Activated CD4-positive, alpha-beta T cell treated with anti-CD3 and anti-CD28 coated beads for 36 hours (primary cell): ENCODE results near the gene LRRN3. TPM values are rescaled to one million over a fixed set of nuclear protein-coding genes. Genes with fewer than 3 reads are reported as not detected.

Experiments
- ATAC-seq: fragments of 200-7000 bp; cut with Tn5 transposase; one replicate; pipeline ENCODE4 v1.10.0; 2021; ENCODE audit warnings: mild to moderate bottlenecking, moderate library complexity
- CTCF ChIA-PET: fragments of 350-600 bp; sonication (Branson Sonifier 250); formaldehyde crosslinking; loops from one replicate; lab custom pipeline; 2021; ENCODE audit warnings: antibody characterized with exemption; lab: Charles Lee
- POLR2A ChIA-PET: fragments of 350-600 bp; sonication (Branson Sonifier 250); formaldehyde crosslinking; loops from one replicate; lab custom pipeline; 2021; ENCODE audit warnings: antibody characterized with exemption, inconsistent platforms; lab: Charles Lee
- DNase-seq: peaks from one replicate; pipeline ENCODE4 v3.0.0-alpha.2; 2020
- H3K27ac Mint-ChIP-seq: one replicate; pipeline ENCODE4 v1.8.0; 2021; ENCODE audit warnings: mixed read lengths
- H3K27me3 Mint-ChIP-seq: one replicate; pipeline ENCODE4 v1.8.0; 2021; ENCODE audit warnings: mixed read lengths
- H3K36me3 Mint-ChIP-seq: one replicate; pipeline ENCODE4 v1.8.0; 2021; ENCODE audit warnings: low read depth, mixed read lengths
- H3K4me1 Mint-ChIP-seq: one replicate; pipeline ENCODE4 v1.8.0; 2021; ENCODE audit warnings: mixed read lengths
- H3K4me3 Mint-ChIP-seq: one replicate; pipeline ENCODE4 v1.8.0; 2021; ENCODE audit warnings: mild to moderate bottlenecking, moderate library complexity, mixed read lengths
- H3K9me3 Mint-ChIP-seq: one replicate; pipeline ENCODE4 v1.8.0; 2021; ENCODE audit warnings: low read depth, mixed read lengths
- intact Hi-C, 2 experiments: fragments of 100-400 bp; cut with DNase I in 1 of 2; cut with micrococcal nuclease in 1 of 2; formaldehyde crosslinking; loops; one replicate each; pipeline versions ENCODE4 v1.14.2 to v1.15.1; 2022 to 2024; cut with DNase I, micrococcal nuclease
- total RNA-seq, 2 experiments: library from RNA; stranded (reverse); gene quantifications; one replicate each; pipeline ENCODE4 v1.2.3, GENCODE V29; 2021

Gene LRRN3
- 1 to 10 TPM; 6.7 to 8.0 TPM for total RNA-seq

DNA sequence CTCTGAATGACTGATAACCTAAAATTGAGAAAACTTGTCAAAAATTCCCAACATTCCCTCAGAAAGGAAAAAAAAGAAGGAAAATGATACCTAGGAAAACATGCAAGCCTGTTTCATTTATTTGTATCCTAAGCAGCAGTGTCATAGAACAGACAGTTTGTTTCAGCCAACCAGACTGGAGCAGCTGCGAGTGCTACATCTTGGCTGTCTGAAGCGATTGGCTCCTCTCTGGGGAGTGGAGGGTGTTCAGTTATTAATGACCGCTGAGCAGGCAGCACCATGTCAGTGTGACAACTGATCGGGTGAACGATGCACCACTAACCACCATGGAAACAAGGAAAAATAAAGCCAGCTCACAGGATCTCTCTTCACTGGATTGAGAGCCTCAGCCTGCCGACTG is at the start of gene LRRN3:
LRRN3 (plus strand) TSS at position 282 of the 400 bp plus-strand sequence. CDS start 31,646 bp downstream, outside the sequence.
- ChIA-PET CTCF (interaction anchor here (0.7 to 2.5 kb wide), 5 partner anchors 8 to 557 kb away, joined by 3 to 10 read pairs (median 4); no protein-coding TSS in a partner anchor), POLR2A (interaction anchor here (1.1 kb wide), 1 partner anchor 79 kb away, joined by 6 read pairs; no protein-coding TSS in a partner anchor)
- peak within 1 kb of the TSS; percentile 82 for H3K4me3 Mint-ChIP-seq
- intact Hi-C loops, result loop anchor here (2.0 to 5.0 kb wide), 6 partner anchors 396 to 1361 kb away; partner anchors contain the start of genes IMMP2L (in 2 of the 2) and IFRD1 (in 1 of the 2)
- H3K4me1 Mint-ChIP-seq, result peaks cover 82% of the 10 kb centered on the region
- ATAC-seq (peak; percentile 64), DNase-seq (peak; percentile 65)
- no peaks in the 10 kb centered on the region for H3K9me3 Mint-ChIP-seq
- H3K27ac Mint-ChIP-seq, result peak within 1 kb of the TSS; percentile 80
- peaks cover 3% of the 10 kb centered on the region for H3K36me3 Mint-ChIP-seq
- no peaks in the 10 kb centered on the region for H3K27me3 Mint-ChIP-seq

DNA sequence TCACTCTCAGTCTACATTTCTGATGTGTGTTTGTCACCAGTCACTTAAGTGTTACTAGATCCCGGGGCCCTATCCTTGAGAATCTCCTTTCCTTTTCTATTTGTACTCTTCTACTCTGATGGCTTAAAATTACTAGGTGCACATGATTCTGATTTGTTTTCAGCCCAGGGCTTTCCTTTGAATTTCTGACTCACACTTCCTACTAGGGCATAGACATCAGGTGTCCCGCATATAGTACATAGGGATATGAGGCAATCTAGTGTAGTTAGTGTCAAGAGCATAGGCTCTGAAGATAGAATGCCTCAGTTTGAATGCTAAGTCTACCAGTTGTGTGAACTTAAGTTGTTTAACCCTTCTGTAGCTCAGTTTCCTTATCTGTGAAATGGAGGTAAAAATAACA is 49.4 kb upstream of the LRRN3 start:
- DNase-seq, result no peak
- H3K27me3 Mint-ChIP-seq, result no peaks in the 10 kb centered on the region
- peaks cover 20% of the 10 kb centered on the region for H3K4me1 Mint-ChIP-seq
- CTCF ChIA-PET, result no interaction called here
- H3K27ac Mint-ChIP-seq, result peak overlapping the region; percentile 19
- no peak overlapping the region for H3K4me3 Mint-ChIP-seq
- POLR2A ChIA-PET, result no interaction called here
- no peaks in the 10 kb centered on the region for H3K36me3 Mint-ChIP-seq
- H3K9me3 Mint-ChIP-seq, result no peaks in the 10 kb centered on the region
- ATAC-seq, result peak; percentile 99
- intact Hi-C loops, result no loop called here

DNA sequence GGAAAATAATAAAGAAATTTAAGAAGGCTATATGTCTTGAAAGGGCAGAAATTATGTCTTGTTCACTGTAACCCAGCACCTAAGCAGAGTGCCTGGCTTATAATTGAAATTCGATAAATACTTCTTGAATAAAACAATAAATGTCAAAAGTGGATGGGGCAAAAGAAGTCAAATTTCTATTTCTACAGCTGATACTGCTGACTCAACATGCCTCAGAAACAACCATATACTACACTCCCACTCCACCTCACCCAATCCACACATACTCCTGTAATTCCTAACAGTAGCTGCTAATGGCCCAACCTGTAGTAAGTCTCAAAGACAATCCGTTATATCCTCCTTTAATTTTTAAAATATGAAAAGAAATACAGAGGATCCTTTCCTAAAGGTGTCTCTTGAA is 48.1 kb upstream of the LRRN3 start:
- Mint-ChIP-seq H3K4me3 (no peak overlapping the region), H3K27ac (no peak overlapping the region), H3K27me3 (no peaks in the 10 kb centered on the region), H3K4me1 (peaks cover 17% of the 10 kb centered on the region), H3K36me3 (no peaks in the 10 kb centered on the region), H3K9me3 (peaks cover 2% of the 10 kb centered on the region)
- POLR2A ChIA-PET, result no interaction called here
- no peak for DNase-seq
- intact Hi-C loops, result no loop called here
- no peak for ATAC-seq
- CTCF ChIA-PET, result interaction anchor here (0.5 to 1.3 kb wide), 2 partner anchors 10 to 518 kb away, joined by 3 to 4 read pairs; no protein-coding TSS in a partner anchor

DNA sequence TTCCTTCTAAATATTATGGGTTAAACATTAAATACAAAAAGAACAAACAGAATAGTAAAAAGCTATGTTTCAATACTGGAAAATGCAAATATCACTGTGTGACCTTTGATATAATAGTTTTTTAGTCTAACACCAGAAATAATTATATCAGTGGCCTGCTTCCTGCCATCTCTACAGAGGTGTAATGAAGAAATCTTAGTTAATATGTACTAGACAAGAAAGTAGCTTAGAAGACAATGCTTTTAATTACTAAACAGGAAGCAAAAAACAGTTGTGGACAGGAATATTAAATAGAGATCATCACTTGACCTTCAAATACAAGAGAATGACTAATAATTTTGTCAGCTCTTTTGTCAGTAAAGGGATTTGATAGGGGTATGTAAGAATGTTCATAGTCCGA is 47.4 kb upstream of the LRRN3 start:
- no peak for DNase-seq
- intact Hi-C loops, result no loop called here
- Mint-ChIP-seq H3K9me3 (peaks cover 2% of the 10 kb centered on the region), H3K4me3 (no peak overlapping the region), H3K36me3 (no peaks in the 10 kb centered on the region), H3K27me3 (no peaks in the 10 kb centered on the region), H3K4me1 (peaks cover 10% of the 10 kb centered on the region), H3K27ac (no peak overlapping the region)
- POLR2A ChIA-PET, result no interaction called here
- CTCF ChIA-PET, result interaction anchor here (1.3 kb wide), 1 partner anchor 10 kb away, joined by 4 read pairs; no protein-coding TSS in a partner anchor
- no peak for ATAC-seq

DNA sequence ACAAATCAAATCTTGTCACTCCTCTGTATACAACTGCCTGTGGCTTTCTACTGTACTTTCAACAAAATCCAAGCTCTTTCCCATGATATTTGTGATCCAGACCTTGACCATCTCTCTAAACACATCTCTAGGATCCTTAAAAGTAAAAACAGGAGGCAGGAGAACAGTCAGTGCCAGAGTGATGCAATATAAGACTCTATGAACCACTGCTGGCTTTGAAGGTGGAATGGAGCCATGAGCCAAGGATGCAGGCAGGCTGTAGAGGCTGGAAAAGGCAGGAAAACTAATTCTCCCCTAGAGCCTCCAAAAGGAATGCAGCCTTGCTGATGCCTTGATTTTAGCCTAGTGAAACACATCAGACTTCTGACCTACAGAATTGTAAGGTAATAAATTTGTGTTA is 45.5 kb upstream of the LRRN3 start:
- CTCF ChIA-PET, result no interaction called here
- POLR2A ChIA-PET, result no interaction called here

DNA sequence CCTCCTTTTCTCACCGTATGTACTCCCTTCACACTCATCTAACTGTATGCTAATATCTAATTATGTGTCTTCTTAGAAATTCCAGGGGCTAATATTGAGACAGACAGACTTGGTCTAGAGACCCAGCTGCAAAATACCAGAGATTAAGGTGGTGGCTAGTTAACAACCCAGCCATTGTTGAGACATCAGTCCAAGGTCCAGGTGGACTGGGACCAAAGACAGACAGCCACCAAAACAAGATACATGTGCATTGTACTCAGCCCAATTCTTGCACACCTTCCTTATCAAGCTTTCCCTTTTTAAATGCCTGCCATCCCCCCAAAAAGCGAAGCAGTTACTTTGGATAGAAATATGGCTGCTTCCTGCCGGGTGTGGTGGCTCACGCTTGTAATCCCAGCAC is 43.3 kb upstream of the LRRN3 start:
- no peaks in the 10 kb centered on the region for H3K36me3 Mint-ChIP-seq
- no peaks in the 10 kb centered on the region for H3K27me3 Mint-ChIP-seq
- no peak for DNase-seq
- intact Hi-C loops, result no loop called here
- no peak overlapping the region for H3K27ac Mint-ChIP-seq
- H3K4me3 Mint-ChIP-seq, result no peak overlapping the region
- POLR2A ChIA-PET, result no interaction called here
- peaks cover 15% of the 10 kb centered on the region for H3K4me1 Mint-ChIP-seq
- no peak for ATAC-seq
- H3K9me3 Mint-ChIP-seq, result peaks cover 2% of the 10 kb centered on the region
- CTCF ChIA-PET, result interaction anchor here (0.7 kb wide), 2 partner anchors 8 to 204 kb away, joined by 3 read pairs; no protein-coding TSS in a partner anchor

More for the DNA sequence above, 45.5 kb upstream of the LRRN3 start:
- H3K9me3 Mint-ChIP-seq, result peaks cover 2% of the 10 kb centered on the region
- ATAC-seq (no peak), DNase-seq (no peak)
- peaks cover 13% of the 10 kb centered on the region for H3K4me1 Mint-ChIP-seq
- H3K36me3 Mint-ChIP-seq, result no peaks in the 10 kb centered on the region
- H3K27me3 Mint-ChIP-seq, result no peaks in the 10 kb centered on the region
- no peak overlapping the region for H3K27ac Mint-ChIP-seq
- H3K4me3 Mint-ChIP-seq, result no peak overlapping the region
- intact Hi-C loops, result no loop called here

DNA sequence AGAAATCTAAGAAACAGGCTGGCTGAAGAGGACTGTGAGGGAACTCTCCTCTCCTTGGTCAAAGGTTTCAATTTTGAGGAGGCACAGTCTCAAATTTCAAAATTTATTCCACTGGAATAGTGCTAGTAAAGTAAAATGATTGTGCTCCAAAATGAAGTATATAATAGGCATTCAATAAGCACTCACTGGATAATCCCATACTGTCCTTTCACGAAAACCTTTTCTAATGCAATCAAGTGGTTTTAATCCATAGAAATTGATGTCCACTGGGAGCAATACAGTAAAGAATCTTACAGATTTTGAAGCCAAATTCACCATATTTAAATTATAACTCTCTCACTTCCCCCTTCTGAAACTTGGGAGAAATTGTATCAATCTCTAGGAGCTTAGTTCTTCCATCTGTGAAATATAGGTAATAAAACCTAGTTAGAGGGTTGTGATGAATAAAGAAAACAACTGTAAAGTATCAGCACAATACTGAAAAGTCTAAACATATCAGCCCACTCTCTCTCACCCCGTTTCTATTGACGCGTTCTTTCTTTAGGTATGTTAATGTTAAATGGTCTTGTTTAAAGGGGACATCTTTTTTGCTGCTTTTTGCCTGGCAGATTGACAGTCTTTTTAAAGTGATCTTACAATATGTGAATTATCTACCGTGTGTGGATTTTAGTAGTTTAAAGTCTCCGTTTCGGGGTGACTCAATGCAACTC is 40.8 kb upstream of the LRRN3 start:
- intact Hi-C loops, result no loop called here

DNA sequence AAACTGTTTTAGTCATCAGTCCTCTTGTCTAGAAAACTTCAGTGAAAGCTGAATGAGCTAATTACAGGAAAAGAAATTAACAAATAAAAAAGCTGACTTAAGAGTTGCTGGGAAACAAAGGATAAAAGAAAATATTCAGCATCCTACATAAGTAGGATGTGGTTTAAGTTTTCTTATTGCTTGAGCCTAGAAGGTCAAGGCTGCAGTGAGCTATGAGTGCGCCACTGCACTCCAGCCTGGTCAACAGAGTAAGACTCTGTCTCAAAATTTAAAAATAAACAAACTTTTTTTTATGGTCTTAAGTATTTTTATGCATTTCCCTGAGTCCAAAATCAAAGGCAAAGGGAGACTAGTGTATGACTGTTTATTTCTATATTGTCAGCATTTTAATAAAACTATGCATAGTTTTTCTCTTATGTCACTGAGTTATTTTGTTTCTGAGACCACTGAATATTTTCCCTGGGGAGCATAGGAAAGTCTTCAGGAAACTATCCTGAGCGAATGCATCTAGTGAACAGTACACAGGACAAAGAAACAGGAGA is 40.0 kb upstream of the LRRN3 start:
- CTCF ChIA-PET, result no interaction called here
- POLR2A ChIA-PET, result no interaction called here
- H3K27me3 Mint-ChIP-seq, result no peaks in the 10 kb centered on the region
- ATAC-seq (no peak), DNase-seq (no peak)
- no peak overlapping the region for H3K27ac Mint-ChIP-seq
- H3K9me3 Mint-ChIP-seq, result peaks cover 2% of the 10 kb centered on the region
- H3K4me1 Mint-ChIP-seq, result peaks cover 25% of the 10 kb centered on the region
- intact Hi-C loops, result no loop called here
- no peak overlapping the region for H3K4me3 Mint-ChIP-seq
- H3K36me3 Mint-ChIP-seq, result no peaks in the 10 kb centered on the region

More for the DNA sequence above, 40.8 kb upstream of the LRRN3 start:
- Mint-ChIP-seq H3K27ac (no peak overlapping the region), H3K27me3 (no peaks in the 10 kb centered on the region), H3K36me3 (no peaks in the 10 kb centered on the region), H3K4me1 (peaks cover 25% of the 10 kb centered on the region), H3K4me3 (no peak overlapping the region), H3K9me3 (peaks cover 2% of the 10 kb centered on the region)
- POLR2A ChIA-PET, result no interaction called here
- CTCF ChIA-PET, result no interaction called here
- ATAC-seq (no peak), DNase-seq (no peak)

DNA sequence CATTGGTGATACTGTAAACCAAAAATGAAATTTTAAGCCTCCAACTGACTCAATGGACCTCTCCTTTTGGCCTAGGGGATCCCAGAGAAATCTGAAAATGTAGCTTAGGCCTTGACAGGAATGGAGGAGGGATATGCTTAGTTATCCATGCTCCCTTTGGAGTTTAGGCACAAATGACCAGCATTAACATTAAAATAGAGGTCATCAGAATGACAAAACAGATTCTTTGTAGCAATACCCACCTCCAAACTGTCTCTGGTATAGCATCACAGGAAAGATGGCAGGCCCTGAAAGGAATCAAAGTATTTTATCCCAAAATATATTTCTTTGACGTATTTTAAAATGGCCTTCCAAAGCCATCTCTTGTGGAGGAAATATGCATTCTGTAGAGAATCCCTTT is 39.1 kb upstream of the LRRN3 start:
- Mint-ChIP-seq H3K4me3 (no peak overlapping the region), H3K9me3 (peaks cover 2% of the 10 kb centered on the region), H3K36me3 (no peaks in the 10 kb centered on the region), H3K27ac (no peak overlapping the region), H3K27me3 (no peaks in the 10 kb centered on the region), H3K4me1 (peaks cover 27% of the 10 kb centered on the region)
- ChIA-PET CTCF (no interaction called here), POLR2A (no interaction called here)
- no peak for ATAC-seq
- intact Hi-C loops, result no loop called here
- DNase-seq, result no peak

DNA sequence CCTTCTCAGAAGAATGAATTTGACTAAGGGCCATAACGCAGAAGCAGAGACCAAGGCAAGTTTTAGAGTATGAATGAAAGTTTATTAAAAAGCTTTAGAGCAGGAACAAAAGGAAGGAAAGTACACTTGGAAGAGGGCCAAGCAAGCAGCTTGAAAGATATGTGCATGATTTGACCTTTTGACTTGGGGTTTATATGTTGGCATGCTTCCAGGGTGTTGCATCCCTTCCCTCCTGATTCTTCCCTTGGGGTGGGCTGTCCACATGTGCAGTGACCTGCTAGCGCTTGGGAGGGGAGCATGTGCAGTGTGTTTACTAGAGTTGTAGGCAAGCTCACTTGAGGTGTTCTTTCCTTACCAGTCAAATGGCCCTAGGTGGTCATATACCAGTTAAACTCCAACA is 37.9 kb upstream of the LRRN3 start:
- CTCF ChIA-PET, result interaction anchor here (0.9 kb wide), 1 partner anchor 10 kb away, joined by 4 read pairs; no protein-coding TSS in a partner anchor
- intact Hi-C loops, result no loop called here

DNA sequence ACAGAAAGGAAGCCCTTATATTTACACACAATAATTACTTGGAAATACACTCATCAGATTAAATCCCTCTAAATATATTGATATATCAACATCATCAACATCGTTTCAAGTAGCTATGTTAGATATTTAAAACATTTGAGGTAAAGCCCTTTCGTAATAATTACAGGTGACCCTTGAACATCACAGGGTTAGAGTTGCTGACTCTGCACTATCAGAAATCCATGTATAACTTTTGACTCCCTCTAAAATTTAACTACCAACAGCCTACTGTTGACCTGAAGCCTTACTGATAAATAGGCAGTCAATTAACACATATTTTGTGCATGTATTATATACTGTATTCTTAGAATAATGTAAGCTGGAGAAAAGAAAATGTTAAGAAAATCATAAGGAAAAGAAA is 34.6 kb upstream of the LRRN3 start:
- ATAC-seq (no peak), DNase-seq (no peak)
- Mint-ChIP-seq H3K4me1 (peaks cover 26% of the 10 kb centered on the region), H3K9me3 (no peaks in the 10 kb centered on the region), H3K36me3 (no peaks in the 10 kb centered on the region), H3K27me3 (no peaks in the 10 kb centered on the region), H3K4me3 (no peak overlapping the region), H3K27ac (no peak overlapping the region)
- ChIA-PET POLR2A (no interaction called here), CTCF (interaction anchor here (0.7 to 1.0 kb wide), 2 partner anchors 30 to 99 kb away, joined by 3 to 4 read pairs; no protein-coding TSS in a partner anchor)
- intact Hi-C loops, result no loop called here

More for the DNA sequence above, 37.9 kb upstream of the LRRN3 start:
- no peak for ATAC-seq
- no peak overlapping the region for H3K27ac Mint-ChIP-seq
- no peaks in the 10 kb centered on the region for H3K9me3 Mint-ChIP-seq
- DNase-seq, result no peak
- no peak overlapping the region for H3K4me3 Mint-ChIP-seq
- H3K36me3 Mint-ChIP-seq, result no peaks in the 10 kb centered on the region
- POLR2A ChIA-PET, result no interaction called here
- peaks cover 33% of the 10 kb centered on the region for H3K4me1 Mint-ChIP-seq
- no peaks in the 10 kb centered on the region for H3K27me3 Mint-ChIP-seq
